H1 (cell line): Measurements from ENCODE around the gene HNF4A.

Experiments used
- CTCF ChIP-seq, 3 experiments: IDR thresholded peaks; 1 replicate in 2 of 3; 2 replicates in 1 of 3; pipeline versions ENCODE4 v1.5.1 to v1.6.1; 2011; ENCODE audit warnings: low read length in 3 of 3, mild to moderate bottlenecking in 3 of 3, inconsistent platforms in 2 of 3, low read depth in 1 of 3, moderate library complexity in 1 of 3; ENCODE audit not compliant: insufficient read depth in 1 of 3; ENCODE audit errors: control extremely low read depth in 1 of 3
- EGR1 ChIP-seq: IDR thresholded peaks from 2 replicates; pipeline ENCODE4 v1.6.1; 2011; ENCODE audit warnings: low read depth, low read length, borderline replicate concordance
- JUN ChIP-seq: IDR thresholded peaks from 2 replicates; pipeline ENCODE4 v1.6.1; 2011; ENCODE audit warnings: low read depth, mild to moderate bottlenecking, improper control_type of control experiment, low read length
- KDM5A ChIP-seq: fragments of 200-600 bp; IDR thresholded peaks from 2 replicates; pipeline ENCODE4 v1.7.1; 2012; ENCODE audit warnings: mild to moderate bottlenecking, low read length, inconsistent platforms, mixed read lengths
- PHF8 ChIP-seq: fragments of 200-600 bp; sonication (generic); conservative IDR thresholded peaks from 2 replicates; pipeline ENCODE4 v1.7.1; 2012; ENCODE audit warnings: low read depth, mild to moderate bottlenecking, inconsistent platforms, low read length, moderate library complexity
- POLR2A ChIP-seq, 2 experiments: IDR thresholded peaks; 1 replicate in 1 of 2; 2 replicates in 1 of 2; pipeline ENCODE4 v1.6.1; 2011; ENCODE audit warnings: low read depth in 2 of 2, low read length in 2 of 2, mild to moderate bottlenecking in 2 of 2; ENCODE audit errors: control extremely low read depth in 1 of 2
- RNF2 ChIP-seq: fragments of 200-900, 300-1000 bp; sonication (generic); IDR thresholded peaks from 2 replicates; pipeline ENCODE4 v1.7.1; 2016; ENCODE audit warnings: borderline replicate concordance, low read depth, mild to moderate bottlenecking, antibody characterized with exemption, low read length; ENCODE audit not compliant: poor library complexity, severe bottlenecking; ENCODE audit errors: missing control alignments
- SP1 ChIP-seq: IDR thresholded peaks from 2 replicates; pipeline ENCODE4 v1.6.1; 2011; ENCODE audit warnings: low read depth, low read length
- SRF ChIP-seq: IDR thresholded peaks from 2 replicates; pipeline ENCODE4 v1.6.1; 2011; ENCODE audit warnings: mild to moderate bottlenecking, low read depth, low read length, moderate library complexity
- TCF12 ChIP-seq: IDR thresholded peaks from 2 replicates; pipeline ENCODE4 v1.6.1; 2011; ENCODE audit warnings: low read depth, mild to moderate bottlenecking, low read length
- TF ChIP-seq, protein P1 (sequence below): IDR thresholded peaks from 2 replicates; pipeline ENCODE4 v1.6.1; 2012; ENCODE audit warnings: inconsistent platforms

GRCh38 chr20:44457016-44457415 is 101.5 kb downstream of the HNF4A start:
- TF ChIP-seq POLR2A (IDR thresholded peaks at IDR 0.05; ENCODE audit: control extremely low read depth in 1 of 2, low read depth in 2 of 2, low read length in 2 of 2) (no peak), CTCF (IDR thresholded peaks at IDR 0.05; ENCODE audit: control extremely low read depth in 1 of 3, insufficient read depth in 1 of 3, low read depth in 1 of 3, low read length in 3 of 3) (no peak), TCF12 (no peak), PHF8 (no peak), RNF2 (no peak), EGR1 (no peak), SRF (no peak), SP1 (no peak), KDM5A (no peak), JUN (no peak)
- TF ChIP-seq, protein P1, sequence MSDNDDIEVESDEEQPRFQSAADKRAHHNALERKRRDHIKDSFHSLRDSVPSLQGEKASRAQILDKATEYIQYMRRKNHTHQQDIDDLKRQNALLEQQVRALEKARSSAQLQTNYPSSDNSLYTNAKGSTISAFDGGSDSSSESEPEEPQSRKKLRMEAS: no peak
